Measurements from ENCODE around the gene TVP23C.
A peak's percentile ranks its signal among the peaks of the same experiment; 100 is the strongest.

Gene TVP23C

GRCh38 chr17:15502369-15503112 lies 60.7 kb downstream of the TVP23C start:
- peaks cover 10% of the 10 kb centered on the region for H3K4me1 ChIP-seq (ENCODE audit: control insufficient read depth, insufficient read depth, low read length)
- peak overlapping the region; percentile 10 for H3K9ac ChIP-seq (ENCODE audit: low read length)
- no peaks in the 10 kb centered on the region for H3K36me3 ChIP-seq (ENCODE audit: control insufficient read depth, insufficient read depth, low read length)
- H3K4me3 ChIP-seq (ENCODE audit: low read length): peak overlapping the region; percentile 69
- H3K27ac ChIP-seq (ENCODE audit: low read depth, low read length): peak overlapping the region; percentile 85
- H3K27me3 ChIP-seq (ENCODE audit: control insufficient read depth, insufficient read depth, low read length): no peaks in the 10 kb centered on the region

GRCh38 chr17:15501793-15502192 lies 61.5 kb downstream of the TVP23C start:
- peak overlapping the region; percentile 85 for H3K27ac ChIP-seq (ENCODE audit: low read depth, low read length)
- H3K27me3 ChIP-seq (ENCODE audit: control insufficient read depth, insufficient read depth, low read length): no peaks in the 10 kb centered on the region
- no peak overlapping the region for H3K9ac ChIP-seq (ENCODE audit: low read length)
- H3K36me3 ChIP-seq (ENCODE audit: control insufficient read depth, insufficient read depth, low read length): no peaks in the 10 kb centered on the region
- H3K4me1 ChIP-seq (ENCODE audit: control insufficient read depth, insufficient read depth, low read length): peaks cover 10% of the 10 kb centered on the region
- H3K4me3 ChIP-seq (ENCODE audit: low read length): no peak overlapping the region

- Histone ChIP-seq H3K27ac (ENCODE audit: low read depth, low read length) (no peak overlapping the region), H3K27me3 (ENCODE audit: control insufficient read depth, insufficient read depth, low read length) (no peaks in the 10 kb centered on the region)
Observed at GRCh38 chr17:15501282-15501681, 62.0 kb downstream of the TVP23C start.

GRCh38 chr17:15498107-15498506 lies 65.2 kb downstream of the TVP23C start:
- Histone ChIP-seq H3K36me3 (ENCODE audit: control insufficient read depth, insufficient read depth, low read length) (no peaks in the 10 kb centered on the region), H3K9ac (ENCODE audit: low read length) (no peak overlapping the region), H3K4me1 (ENCODE audit: control insufficient read depth, insufficient read depth, low read length) (peaks cover 10% of the 10 kb centered on the region), H3K27me3 (ENCODE audit: control insufficient read depth, insufficient read depth, low read length) (no peaks in the 10 kb centered on the region), H3K4me3 (ENCODE audit: low read length) (no peak overlapping the region), H3K27ac (ENCODE audit: low read depth, low read length) (no peak overlapping the region)

More at GRCh38 chr17:15501282-15501681, 62.0 kb downstream of the TVP23C start:
- no peak overlapping the region for H3K9ac ChIP-seq (ENCODE audit: low read length)
- H3K36me3 ChIP-seq (ENCODE audit: control insufficient read depth, insufficient read depth, low read length): no peaks in the 10 kb centered on the region
- H3K4me1 ChIP-seq (ENCODE audit: control insufficient read depth, insufficient read depth, low read length): peaks cover 10% of the 10 kb centered on the region
- no peak overlapping the region for H3K4me3 ChIP-seq (ENCODE audit: low read length)

- Histone ChIP-seq H3K9ac (ENCODE audit: low read length) (no peak overlapping the region), H3K27ac (ENCODE audit: low read depth, low read length) (no peak overlapping the region), H3K4me1 (ENCODE audit: control insufficient read depth, insufficient read depth, low read length) (peaks cover 6% of the 10 kb centered on the region), H3K36me3 (ENCODE audit: control insufficient read depth, insufficient read depth, low read length) (no peaks in the 10 kb centered on the region), H3K27me3 (ENCODE audit: control insufficient read depth, insufficient read depth, low read length) (no peaks in the 10 kb centered on the region), H3K4me3 (ENCODE audit: low read length) (no peak overlapping the region)
Observed at GRCh38 chr17:15496735-15497670, 66.3 kb downstream of the TVP23C start.

GRCh38 chr17:15494821-15495220 lies 68.5 kb downstream of the TVP23C start:
- H3K27me3 ChIP-seq (ENCODE audit: control insufficient read depth, insufficient read depth, low read length): no peaks in the 10 kb centered on the region
- H3K9ac ChIP-seq (ENCODE audit: low read length): no peak overlapping the region
- H3K4me1 ChIP-seq (ENCODE audit: control insufficient read depth, insufficient read depth, low read length): no peaks in the 10 kb centered on the region
- H3K27ac ChIP-seq (ENCODE audit: low read depth, low read length): no peak overlapping the region
- H3K4me3 ChIP-seq (ENCODE audit: low read length): no peak overlapping the region
- no peaks in the 10 kb centered on the region for H3K36me3 ChIP-seq (ENCODE audit: control insufficient read depth, insufficient read depth, low read length)

- no peak overlapping the region for H3K27ac ChIP-seq (ENCODE audit: low read depth, low read length)
- no peak overlapping the region for H3K9ac ChIP-seq (ENCODE audit: low read length)
- H3K4me1 ChIP-seq (ENCODE audit: control insufficient read depth, insufficient read depth, low read length): no peaks in the 10 kb centered on the region
- no peak overlapping the region for H3K4me3 ChIP-seq (ENCODE audit: low read length)
- H3K36me3 ChIP-seq (ENCODE audit: control insufficient read depth, insufficient read depth, low read length): no peaks in the 10 kb centered on the region
- no peaks in the 10 kb centered on the region for H3K27me3 ChIP-seq (ENCODE audit: control insufficient read depth, insufficient read depth, low read length)
Observed at GRCh38 chr17:15493693-15494035, 69.6 kb downstream of the TVP23C start.

GRCh38 chr17:15492791-15493692 lies 70.2 kb downstream of the TVP23C start:
- no peaks in the 10 kb centered on the region for H3K36me3 ChIP-seq (ENCODE audit: control insufficient read depth, insufficient read depth, low read length)
- no peaks in the 10 kb centered on the region for H3K4me1 ChIP-seq (ENCODE audit: control insufficient read depth, insufficient read depth, low read length)
- H3K27ac ChIP-seq (ENCODE audit: low read depth, low read length): no peak overlapping the region

GRCh38 chr17:15492186-15492585 lies 71.1 kb downstream of the TVP23C start:
- H3K9ac ChIP-seq (ENCODE audit: low read length): no peak overlapping the region
- H3K27me3 ChIP-seq (ENCODE audit: control insufficient read depth, insufficient read depth, low read length): no peaks in the 10 kb centered on the region
- H3K36me3 ChIP-seq (ENCODE audit: control insufficient read depth, insufficient read depth, low read length): no peaks in the 10 kb centered on the region
- H3K27ac ChIP-seq (ENCODE audit: low read depth, low read length): no peak overlapping the region
- H3K4me1 ChIP-seq (ENCODE audit: control insufficient read depth, insufficient read depth, low read length): no peaks in the 10 kb centered on the region
- H3K4me3 ChIP-seq (ENCODE audit: low read length): no peak overlapping the region

More at GRCh38 chr17:15492791-15493692, 70.2 kb downstream of the TVP23C start:
- no peaks in the 10 kb centered on the region for H3K27me3 ChIP-seq (ENCODE audit: control insufficient read depth, insufficient read depth, low read length)
- no peak overlapping the region for H3K9ac ChIP-seq (ENCODE audit: low read length)
- no peak overlapping the region for H3K4me3 ChIP-seq (ENCODE audit: low read length)

- H3K4me3 ChIP-seq (ENCODE audit: low read length): no peak overlapping the region
- no peak overlapping the region for H3K9ac ChIP-seq (ENCODE audit: low read length)
- H3K4me1 ChIP-seq (ENCODE audit: control insufficient read depth, insufficient read depth, low read length): no peaks in the 10 kb centered on the region
- H3K27me3 ChIP-seq (ENCODE audit: control insufficient read depth, insufficient read depth, low read length): no peaks in the 10 kb centered on the region
- H3K27ac ChIP-seq (ENCODE audit: low read depth, low read length): peak overlapping the region; percentile 43
- H3K36me3 ChIP-seq (ENCODE audit: control insufficient read depth, insufficient read depth, low read length): no peaks in the 10 kb centered on the region
Observed at GRCh38 chr17:15490634-15491261, 72.5 kb downstream of the TVP23C start.

GRCh38 chr17:15488557-15488956 lies 74.7 kb downstream of the TVP23C start:
- H3K36me3 ChIP-seq (ENCODE audit: control insufficient read depth, insufficient read depth, low read length): no peaks in the 10 kb centered on the region
- no peak overlapping the region for H3K4me3 ChIP-seq (ENCODE audit: low read length)
- no peaks in the 10 kb centered on the region for H3K4me1 ChIP-seq (ENCODE audit: control insufficient read depth, insufficient read depth, low read length)
- no peak overlapping the region for H3K27ac ChIP-seq (ENCODE audit: low read depth, low read length)
- H3K9ac ChIP-seq (ENCODE audit: low read length): no peak overlapping the region
- H3K27me3 ChIP-seq (ENCODE audit: control insufficient read depth, insufficient read depth, low read length): no peaks in the 10 kb centered on the region
